Stimulated activated CD8-positive, alpha-beta memory T cell treated with anti-CD3 and anti-CD28 coated beads, Interleukin-15, amount 100 ng/mL, for 48 hours (primary cell): Measurements from ENCODE around the gene PTPRA.
A peak's percentile ranks its signal among the peaks of the same experiment; 100 is the strongest.
"Not testable (repeated sequence)": the region's sequence is repeated elsewhere in the genome, so short reads cannot be mapped to it uniquely, and the experiment has no call there.

Experiments
- DNase-seq, 2 donors: peaks; one replicate each; pipeline ENCODE4 v3.0.0-alpha.2; 2020; ENCODE audit warnings: low read depth in 2 of 2

The PTPRA gene

GRCh38 chr20:2888224-2888955 is 15.1 kb downstream of the PTPRA start:
- DNase-seq: no peak

- DNase-seq: no peak
These were observed 15.9 kb downstream of the PTPRA start for GRCh38 chr20:2889209-2889608.

- no peak for DNase-seq
These were observed 16.5 kb downstream of the PTPRA start for GRCh38 chr20:2889797-2890196.

- DNase-seq: no peak
These were observed 17.5 kb downstream of the PTPRA start for GRCh38 chr20:2890742-2891141.

- DNase-seq: no peak
These were observed 18.1 kb downstream of the PTPRA start for GRCh38 chr20:2891343-2891742.

GRCh38 chr20:2892376-2892775 is 19.1 kb downstream of the PTPRA start:
- DNase-seq: no peak

GRCh38 chr20:2894221-2894620 is 20.9 kb downstream of the PTPRA start:
- DNase-seq: no peak

- not testable (repeated sequence) for DNase-seq
These were observed 21.9 kb downstream of the PTPRA start for GRCh38 chr20:2895154-2895553.

GRCh38 chr20:2899243-2899642 is 26.0 kb downstream of the PTPRA start:
- peak in 1 of 2 donors; percentile 21 for DNase-seq

- DNase-seq: no peak
These were observed 27.7 kb downstream of the PTPRA start for GRCh38 chr20:2900845-2901592.

- DNase-seq: no peak
These were observed 29.0 kb downstream of the PTPRA start for GRCh38 chr20:2902291-2902690.

- DNase-seq: no peak
These were observed 29.5 kb downstream of the PTPRA start for GRCh38 chr20:2902818-2903217.

GRCh38 chr20:2903686-2904085 is 30.4 kb downstream of the PTPRA start:
- DNase-seq: no peak

GRCh38 chr20:2907519-2907918 is 34.2 kb downstream of the PTPRA start:
- no peak for DNase-seq

GRCh38 chr20:2909953-2910352 is 36.7 kb downstream of the PTPRA start:
- no peak for DNase-seq

GRCh38 chr20:2911200-2911599 is 37.9 kb downstream of the PTPRA start:
- no peak for DNase-seq

GRCh38 chr20:2914160-2914559 is 40.9 kb downstream of the PTPRA start:
- DNase-seq: no peak

- no peak for DNase-seq
These were observed 44.0 kb downstream of the PTPRA start for GRCh38 chr20:2917266-2917665.

- no peak for DNase-seq
These were observed 45.1 kb downstream of the PTPRA start for GRCh38 chr20:2918096-2919049.

GRCh38 chr20:2919518-2920245 is 46.4 kb downstream of the PTPRA start:
- DNase-seq: no peak

- DNase-seq: no peak
These were observed 47.2 kb downstream of the PTPRA start for GRCh38 chr20:2920473-2920872.
